C1 segment of cervical spinal cord (tissue), 14 donors: ENCODE measurements around the gene SLC48A1.

Source experiments
- DNase-seq, 14 donors: peaks; one replicate each; lab custom pipeline; 2025; lab: John Stamatoyannopoulos, UW

SLC48A1 gene

DNA sequence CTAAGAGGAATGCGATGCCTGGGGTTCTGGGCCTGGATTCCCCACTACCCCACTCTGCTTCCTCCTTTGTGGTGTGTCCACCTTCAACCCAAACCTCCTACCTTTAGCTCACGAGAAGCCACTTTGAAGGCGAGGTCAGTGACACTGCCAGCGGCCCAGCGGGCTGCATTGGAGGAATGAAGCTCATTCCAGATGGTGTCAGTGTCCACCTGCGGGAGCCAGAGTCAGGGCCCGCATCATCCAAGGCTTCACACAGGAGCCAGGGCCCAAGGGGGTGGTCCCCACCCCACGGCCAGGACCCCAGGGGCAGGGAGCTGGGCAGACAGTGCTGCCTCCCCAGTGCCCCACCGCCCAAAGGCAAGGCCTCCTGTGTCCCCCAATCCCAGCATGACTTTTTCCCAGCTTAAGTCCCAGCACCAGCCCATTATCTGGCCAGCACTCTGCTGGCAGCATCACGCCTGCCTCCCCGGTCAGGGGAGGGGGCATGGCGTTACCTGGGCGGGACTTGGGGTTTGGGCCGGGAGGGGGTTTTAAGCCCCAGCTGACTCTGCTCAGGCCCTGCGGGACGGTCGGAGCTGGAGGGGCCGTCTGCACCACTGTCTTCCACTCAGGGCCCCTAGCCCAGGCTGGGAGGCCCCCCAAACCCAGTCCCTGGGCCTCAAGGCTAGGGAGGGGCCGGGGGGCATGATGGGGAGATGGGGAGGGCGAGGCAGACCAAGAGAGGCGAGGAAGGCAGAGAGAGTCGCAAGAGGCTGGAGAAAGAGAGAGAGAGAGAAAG is 16.9 kb downstream of the SLC48A1 start:
- DNase-seq = no peak

GRCh38 chr12:47790676-47791350 is 17.8 kb downstream of the SLC48A1 start:
- DNase-seq = no peak

DNA sequence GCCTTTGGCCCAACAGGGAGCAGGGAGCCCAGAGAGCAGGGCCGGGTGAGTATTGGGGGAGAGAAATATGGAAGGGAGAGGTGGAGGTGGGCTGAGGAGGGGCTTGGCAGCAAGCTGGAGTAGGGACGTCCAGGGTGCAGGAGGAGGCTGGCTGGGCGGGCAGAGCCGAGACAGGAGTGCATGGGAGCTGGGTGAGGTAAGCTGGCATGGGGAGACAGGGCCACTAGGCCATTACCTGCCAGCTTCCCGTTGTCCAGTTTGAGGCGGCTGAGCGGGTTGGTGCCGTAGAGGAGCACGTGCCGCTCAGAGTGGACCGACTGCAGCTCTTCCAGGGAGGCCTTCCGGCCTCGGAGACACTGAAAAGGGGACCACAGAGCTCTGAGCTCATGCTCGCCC is 18.3 kb downstream of the SLC48A1 start:
- DNase-seq = no peak

- DNase-seq = no peak
Measured at GRCh38 chr12:47791874-47792273, 18.8 kb downstream of the SLC48A1 start.

- DNase-seq = no peak
Measured at GRCh38 chr12:47793015-47793681, 20.1 kb downstream of the SLC48A1 start.

- DNase-seq = no peak
Measured at GRCh38 chr12:47794679-47795078, 21.6 kb downstream of the SLC48A1 start.

GRCh38 chr12:47795121-47795813 is 22.2 kb downstream of the SLC48A1 start:
- DNase-seq = no peak

- DNase-seq = no peak
Measured at GRCh38 chr12:47795814-47796411, 22.9 kb downstream of the SLC48A1 start.

DNA sequence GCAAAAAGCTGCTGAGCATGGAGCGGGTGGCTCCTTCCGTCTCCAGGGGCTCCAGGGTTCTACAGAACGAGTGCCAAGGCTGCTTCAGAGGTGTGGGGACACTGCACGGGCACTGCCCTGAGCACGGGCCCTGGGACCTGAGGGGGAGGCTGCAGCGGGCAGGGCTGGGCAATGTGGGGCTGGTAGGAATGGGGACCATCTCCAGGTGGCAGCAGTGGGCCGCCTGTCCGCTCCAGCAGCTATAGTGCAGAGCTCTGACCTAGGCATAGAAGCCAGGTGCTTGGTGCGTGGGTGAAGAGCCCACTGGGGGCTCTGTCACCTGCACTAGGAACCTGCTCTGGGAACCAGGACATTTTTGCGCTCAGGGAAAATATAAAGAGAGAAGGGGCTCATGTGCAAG is 24.4 kb downstream of the SLC48A1 start:
- DNase-seq = peak in 2 of 14 donors; percentile 21 to 22

- no peak for DNase-seq
Measured at GRCh38 chr12:47798382-47798948, 25.4 kb downstream of the SLC48A1 start.

- peak in 8 of 14 donors; percentile 46 to 73 (median 68) for DNase-seq
Measured at GRCh38 chr12:47799357-47799955, 26.4 kb downstream of the SLC48A1 start.

DNA sequence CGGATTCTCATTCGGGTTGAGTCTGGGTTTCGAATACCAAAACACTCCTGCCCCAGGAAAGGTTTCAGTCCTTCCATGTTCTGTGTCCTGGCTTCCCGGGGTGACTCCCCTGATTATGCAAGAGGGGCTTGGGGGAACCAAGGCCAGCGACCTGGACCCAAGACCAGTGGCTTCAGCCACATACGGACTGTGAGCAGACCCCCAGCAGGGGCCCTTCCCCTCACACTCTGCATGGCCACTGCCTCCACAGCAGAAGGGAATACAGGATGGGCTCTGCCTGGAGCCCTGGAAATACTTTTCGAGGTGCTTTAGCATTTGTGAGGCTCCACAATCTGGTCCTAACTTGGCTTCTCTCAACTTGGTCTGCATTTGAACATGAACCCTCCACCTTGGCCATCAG is 27.5 kb downstream of the SLC48A1 start:
- no peak for DNase-seq

GRCh38 chr12:47801170-47801903 is 28.3 kb downstream of the SLC48A1 start:
- DNase-seq = peak in 2 of 14 donors; percentile 18 to 19

- no peak for DNase-seq
Measured at GRCh38 chr12:47801904-47802246, 28.8 kb downstream of the SLC48A1 start.

GRCh38 chr12:47802312-47802711 is 29.3 kb downstream of the SLC48A1 start:
- DNase-seq = no peak

GRCh38 chr12:47803191-47803875 is 30.3 kb downstream of the SLC48A1 start:
- peak in 2 of 14 donors; percentile 20 to 24 for DNase-seq

- no peak for DNase-seq
Measured at GRCh38 chr12:47804171-47804570, 31.1 kb downstream of the SLC48A1 start.

- no peak for DNase-seq
Measured at GRCh38 chr12:47805417-47805816, 32.4 kb downstream of the SLC48A1 start.

DNA sequence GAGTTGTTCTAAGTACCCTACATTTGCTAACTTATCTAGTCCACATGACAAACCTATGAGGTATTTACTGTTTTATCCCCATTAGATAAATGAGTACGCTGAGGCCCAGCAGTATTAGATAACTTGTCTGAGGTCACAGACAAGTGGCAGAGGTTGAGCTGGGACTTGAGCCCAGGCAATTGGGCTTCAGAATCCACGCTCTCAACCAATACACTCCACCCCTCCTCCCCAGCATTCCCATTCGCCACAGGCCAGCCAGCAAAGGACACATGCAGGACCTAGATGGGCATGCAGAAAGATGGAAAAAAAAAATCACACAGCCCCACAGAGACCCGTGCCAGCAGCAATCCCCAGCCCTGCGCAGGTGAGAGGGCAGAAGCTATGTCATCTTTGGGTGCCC is 34.3 kb downstream of the SLC48A1 start:
- no peak for DNase-seq

GRCh38 chr12:47808050-47808449 is 35.0 kb downstream of the SLC48A1 start:
- DNase-seq = peak in 1 of 14 donors; percentile 34
